Anterior cingulate cortex (tissue), 58 donors: ENCODE measurements around the gene CDH7.

Experiments used
- DNase-seq, 58 donors: peaks; one replicate each; lab custom pipeline; 2025; lab: John Stamatoyannopoulos, UW

Gene CDH7

GRCh38 chr18:65750389-65751154 lies at the start of gene CDH7:
Gene CDH7, plus strand, starts transcription at chr18:65751012. Its CDS starts 11,831 bp downstream, at chr18:65762843.
- DNase-seq = peak in 21 of 58 donors; percentile 2 to 61 (median 25)

DNA sequence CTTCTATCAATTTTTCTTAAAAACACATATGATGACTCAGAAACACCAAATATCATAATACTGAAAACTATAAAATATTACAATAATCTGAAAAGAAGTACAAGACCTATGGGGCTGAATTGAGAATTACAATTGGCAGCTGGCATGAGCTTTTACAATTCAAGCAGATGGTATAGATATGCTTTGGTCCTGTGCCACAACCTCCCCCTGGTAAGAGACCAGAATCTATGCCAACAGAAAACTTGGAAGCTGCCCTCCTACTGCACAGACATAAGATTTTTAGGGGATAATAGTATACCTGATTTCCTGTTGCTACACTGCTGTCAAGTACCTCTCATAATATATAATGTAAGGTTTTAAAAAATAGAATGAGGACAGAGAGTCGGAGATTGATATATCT lies 46.8 kb upstream of the CDH7 start:
- DNase-seq = no peak

DNA sequence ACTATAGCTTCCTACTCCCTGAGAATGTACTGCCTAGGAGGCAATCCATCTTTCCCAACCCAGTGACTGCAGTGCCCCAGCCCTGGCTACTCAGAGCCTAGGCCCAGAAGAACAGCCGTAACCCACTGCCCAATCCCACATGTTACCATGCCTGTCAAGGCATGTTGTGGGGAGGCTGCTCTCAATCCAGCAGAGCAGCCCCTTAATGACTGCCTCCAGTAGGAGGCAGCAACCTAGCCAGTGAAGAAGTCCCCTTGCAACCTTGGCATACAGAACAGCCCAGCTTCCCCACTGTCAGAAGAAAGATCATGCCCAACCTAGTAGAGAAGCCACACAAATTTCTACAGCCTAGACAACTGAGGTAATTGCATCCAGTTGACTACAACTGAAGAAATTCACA lies 44.2 kb upstream of the CDH7 start:
- no peak for DNase-seq

DNA sequence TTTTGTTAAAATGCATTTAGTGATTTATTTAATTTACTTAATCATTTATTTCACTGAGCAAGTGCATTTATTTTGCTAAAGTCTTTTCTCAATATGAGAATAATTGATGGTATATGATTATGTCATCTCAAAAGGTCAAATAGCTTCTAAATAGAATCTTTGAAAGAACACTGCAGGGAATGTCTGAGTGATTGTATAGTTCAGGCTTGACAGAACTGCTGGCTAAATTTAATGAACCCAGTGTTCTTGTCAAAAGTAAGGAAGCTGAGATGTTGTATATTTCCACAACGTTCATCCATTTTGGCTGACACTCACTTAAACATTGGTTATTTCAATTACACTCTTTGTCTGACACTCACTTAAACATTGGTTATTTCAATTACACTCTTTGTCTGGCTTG lies 39.3 kb upstream of the CDH7 start:
- no peak for DNase-seq

DNA sequence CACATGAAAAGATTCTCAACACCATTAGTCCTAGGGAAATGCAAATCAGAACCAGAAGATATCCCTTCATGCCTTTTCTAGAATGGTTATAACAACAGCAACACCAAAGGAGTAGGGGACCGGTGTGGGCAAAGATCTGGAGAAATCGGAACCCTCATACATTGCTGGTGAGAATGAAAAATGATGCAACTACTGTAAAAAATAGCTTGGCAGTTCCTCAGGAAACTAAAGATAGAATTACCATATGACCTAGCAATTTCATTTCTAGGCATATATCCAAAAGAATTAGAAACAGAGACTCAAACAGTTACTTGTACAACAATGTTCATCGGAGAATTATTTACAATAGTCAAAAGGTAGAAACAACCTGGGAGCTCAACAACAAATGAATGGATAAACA lies 29.2 kb upstream of the CDH7 start:
- no peak for DNase-seq

- DNase-seq = peak in 8 of 58 donors; percentile 1 to 29 (median 7)
These were observed 25.4 kb upstream of the CDH7 start for GRCh38 chr18:65725251-65726050.

- DNase-seq = no peak
These were observed 15.7 kb upstream of the CDH7 start for GRCh38 chr18:65735155-65735554.

DNA sequence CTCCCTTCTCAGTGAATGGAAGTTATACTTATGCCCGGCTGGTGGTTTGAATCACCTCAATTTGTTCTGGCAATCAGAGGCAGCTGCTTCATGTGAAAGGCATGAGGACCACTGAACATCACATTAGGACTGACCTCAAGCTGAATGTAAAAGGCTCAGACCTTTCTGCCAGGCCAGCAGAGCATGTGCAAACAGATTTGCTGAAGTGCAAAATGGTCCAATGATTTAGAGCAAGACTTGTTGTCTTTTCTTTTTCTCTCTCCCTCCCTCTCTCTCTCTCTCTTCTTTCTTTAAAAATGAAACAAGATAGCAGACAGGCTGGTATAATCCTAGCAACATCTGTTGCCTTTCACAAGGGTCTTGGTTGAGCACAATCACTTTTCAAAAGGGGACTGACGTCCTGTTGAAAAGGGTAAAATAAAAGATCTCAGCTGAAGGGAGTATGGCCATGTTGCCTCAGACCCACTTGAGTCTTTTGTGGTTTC lies 13.3 kb upstream of the CDH7 start:
- DNase-seq = no peak

- DNase-seq = no peak
These were observed 3.9 kb upstream of the CDH7 start for GRCh38 chr18:65746936-65747335.

- DNase-seq = no peak
These were observed 2.5 kb upstream of the CDH7 start for GRCh38 chr18:65748321-65748720.

- no peak for DNase-seq
These were observed 971 bp upstream of the CDH7 start for GRCh38 chr18:65749841-65750240.

DNA sequence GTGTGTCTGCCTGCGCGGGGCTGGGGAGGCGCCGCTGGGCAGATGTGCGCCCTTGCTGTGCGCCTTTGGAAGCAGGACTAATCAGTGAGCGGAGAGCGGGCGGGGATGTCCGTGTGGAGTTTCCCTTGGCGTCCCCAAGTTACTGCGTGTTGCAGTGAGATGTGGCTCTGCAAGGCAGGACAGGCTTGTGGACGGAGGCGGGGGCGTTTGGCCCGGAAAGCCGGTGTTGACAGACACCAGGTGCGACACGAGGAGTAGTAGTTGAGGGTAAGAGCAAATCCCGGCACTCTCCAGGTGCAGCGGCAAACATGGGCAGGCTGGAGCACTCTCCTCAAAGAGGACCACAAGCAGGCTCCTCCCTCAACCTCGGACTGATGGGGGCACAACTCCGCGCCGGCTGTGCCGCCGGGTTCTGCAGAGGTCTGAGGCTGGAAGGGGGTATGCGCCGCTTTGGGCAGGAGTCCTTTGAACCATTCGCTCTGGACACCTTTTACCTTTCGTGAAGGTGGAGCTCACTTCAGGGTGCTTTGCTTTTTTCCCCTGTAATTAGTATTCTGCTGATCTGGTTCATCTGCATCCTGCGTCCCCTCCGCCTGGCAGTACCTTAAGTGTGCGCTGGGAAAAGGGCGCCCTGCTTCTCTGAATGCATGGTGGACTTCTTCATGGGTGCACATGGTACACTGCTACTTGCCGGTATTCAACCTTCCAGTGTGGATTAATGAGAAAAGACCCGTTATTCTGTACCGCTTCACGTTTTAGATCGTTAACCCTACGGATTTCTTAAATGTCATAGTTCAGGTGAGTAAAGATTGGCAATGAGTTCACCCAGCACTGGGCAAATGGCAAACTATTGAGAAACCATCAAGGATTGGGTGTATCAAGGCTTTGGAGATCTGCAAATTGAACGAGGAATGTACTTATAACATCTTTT lies 608 bp downstream of the CDH7 start:
- peak in 20 of 58 donors; percentile 0 to 50 (median 25) for DNase-seq

DNA sequence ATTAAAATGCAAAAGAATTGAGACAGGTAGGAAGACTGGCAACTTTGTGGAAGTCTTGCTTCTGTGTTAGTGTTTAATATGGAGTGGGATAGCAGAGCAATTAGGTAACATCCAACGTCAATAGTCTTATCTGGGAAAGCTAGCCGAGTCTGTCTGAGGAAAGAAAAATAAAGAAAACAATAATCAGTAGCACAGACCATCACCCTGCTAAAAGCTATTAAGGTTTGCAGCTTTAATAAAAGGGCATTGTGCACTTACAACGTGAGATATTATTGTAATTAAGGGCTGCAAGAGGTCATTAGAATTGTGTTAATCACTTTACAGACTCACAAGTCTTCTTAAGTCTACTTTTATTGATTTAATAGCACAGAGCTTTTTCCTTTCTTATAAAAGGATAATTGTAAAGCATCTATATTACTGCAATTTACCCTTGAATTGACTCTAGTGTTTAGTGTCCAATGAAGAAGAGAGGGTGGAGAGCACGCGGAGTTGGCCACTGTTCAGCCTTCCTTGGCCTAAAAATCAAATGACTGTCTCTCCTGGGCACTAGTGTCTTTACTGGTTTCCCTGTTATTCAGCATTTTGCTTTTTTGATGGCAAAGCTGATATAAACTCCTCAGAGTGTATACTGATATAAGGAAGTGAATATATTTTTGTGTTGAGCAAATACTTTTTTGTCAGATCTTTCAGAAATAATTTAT lies 2.0 kb downstream of the CDH7 start:
- DNase-seq = no peak

GRCh38 chr18:65753520-65753919 lies 2.7 kb downstream of the CDH7 start:
- DNase-seq = peak in 36 of 58 donors; percentile 1 to 70 (median 14)

DNA sequence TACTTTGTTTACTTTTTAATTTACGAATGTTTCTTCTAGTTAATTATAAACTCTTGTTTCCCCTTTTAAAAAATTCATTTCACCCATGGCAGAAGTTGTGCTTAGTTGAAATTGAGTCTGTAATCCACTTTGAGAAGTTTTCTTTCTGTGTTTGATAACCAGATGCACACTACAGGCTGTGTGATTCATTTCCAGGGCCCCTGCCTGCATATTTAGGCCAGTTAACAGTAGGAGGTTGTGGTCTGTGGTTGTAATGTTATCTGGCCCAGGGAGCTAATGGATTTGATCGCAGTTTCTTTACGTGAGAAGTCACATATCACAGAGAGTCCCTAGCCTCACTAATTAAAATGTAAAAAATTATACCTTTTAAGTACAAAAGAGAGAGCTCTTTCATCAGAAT lies 3.3 kb downstream of the CDH7 start:
- DNase-seq = no peak

DNA sequence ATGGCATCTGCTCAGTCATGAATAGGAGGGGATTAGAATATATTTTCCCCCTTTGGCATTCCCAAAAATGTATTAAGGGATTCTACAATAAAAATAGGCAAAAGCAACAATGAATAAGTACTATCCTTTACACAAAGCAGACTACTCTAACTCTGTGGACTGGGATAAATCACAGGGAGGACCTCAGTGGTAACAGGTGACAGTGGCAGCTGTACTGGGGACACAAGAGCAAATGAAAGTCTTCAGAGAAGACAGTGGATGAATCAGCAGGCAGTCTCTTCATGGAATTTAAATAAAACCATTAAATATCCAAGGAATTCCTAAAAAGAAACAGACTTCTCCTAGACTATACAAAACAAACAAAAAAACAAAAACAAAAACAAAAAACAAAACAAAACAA lies 4.8 kb downstream of the CDH7 start:
- no peak for DNase-seq

DNA sequence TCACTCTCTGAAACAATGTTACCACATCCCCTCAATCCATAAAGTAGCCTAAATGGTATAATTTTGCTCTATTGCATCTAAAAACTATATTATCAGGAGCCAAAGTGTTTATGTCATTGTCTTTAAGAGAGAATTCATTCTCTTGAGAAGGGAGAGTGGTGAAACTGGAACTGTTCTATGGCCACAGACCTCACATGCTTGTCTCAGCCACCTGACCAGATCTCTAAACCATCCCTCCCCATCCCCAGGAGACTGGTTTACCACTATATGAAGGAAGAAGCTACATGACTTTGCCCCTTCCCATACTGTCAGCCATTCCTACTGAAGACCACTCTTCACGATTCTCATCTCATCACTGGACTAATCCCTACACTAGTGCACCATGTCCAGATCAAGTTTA lies 9.6 kb downstream of the CDH7 start:
- DNase-seq = no peak

- DNase-seq = no peak
These were observed 11.0 kb downstream of the CDH7 start for GRCh38 chr18:65761636-65762295.

DNA sequence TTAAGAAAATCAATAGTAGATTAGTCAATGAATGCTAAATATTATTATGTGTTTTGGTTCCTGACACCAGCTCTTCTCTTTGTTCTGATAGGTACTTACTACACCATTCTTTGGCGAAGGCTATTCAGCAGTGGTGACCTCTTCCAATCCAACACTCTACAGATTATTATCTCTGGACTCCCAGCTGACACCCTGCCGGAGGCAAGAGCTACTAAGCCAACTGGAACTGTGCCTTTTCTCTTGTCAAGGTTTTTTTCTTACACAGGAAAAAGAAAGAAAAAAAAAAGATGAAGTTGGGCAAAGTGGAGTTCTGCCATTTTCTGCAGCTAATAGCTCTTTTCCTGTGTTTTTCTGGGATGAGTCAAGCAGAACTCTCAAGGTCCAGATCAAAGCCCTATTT lies 11.7 kb downstream of the CDH7 start:
- DNase-seq = no peak
